ENCODE results near the gene PLXNA1. TPM values are rescaled to one million over a fixed set of nuclear protein-coding genes. Genes with fewer than 3 reads are reported as not detected.
A peak's percentile ranks its signal among the peaks of the same experiment; 100 is the strongest.

The PLXNA1 gene
- total and polyA plus RNA-seq, 9 of the 15 experiments (the other 6 are each of a cell fraction or from before 2014, with no cell fraction given): 0.23 to 59.9 (median 16.8) TPM

GRCh38 chr3:126937973-126938372, 44.9 kb upstream of the PLXNA1 start (continued):
- TF ChIP-seq MYNN (IDR thresholded peaks at IDR 0.05) (no peak), MYNN (CRISPR knock-in tag; IDR thresholded peaks at IDR 0.05) (no peak), EWSR1 (IDR thresholded peaks at IDR 0.05; ENCODE audit: borderline replicate concordance, low read depth, partially characterized antibody) (no peak), BHLHE40 (IDR thresholded peaks at IDR 0.05; ENCODE audit: low read length) (no peak), XRCC3 (IDR thresholded peaks at IDR 0.05) (no peak), SNRNP70 (optimal IDR thresholded peaks at IDR 0.05; ENCODE audit: low read depth, low read length) (no peak), CBX8 (IDR thresholded peaks at IDR 0.05; ENCODE audit: borderline replicate concordance, extremely low read depth, low read depth, low read length, poor library complexity, severe bottlenecking) (no peak), ZKSCAN1 (IDR thresholded peaks at IDR 0.05; ENCODE audit: low read depth, low read length) (peak; percentile 47; the same call in 1 of the 2 replicates), BRD9 (IDR thresholded peaks at IDR 0.05; ENCODE audit: low read depth, partially characterized antibody) (no peak)

- no peak overlapping the region for H2AFZ ChIP-seq (ENCODE audit: low read depth, low read length)
- intact Hi-C loops (cut with micrococcal nuclease): no loop called here
- no peaks in the 10 kb centered on the region for H3K36me3 ChIP-seq (ENCODE audit: control insufficient read depth, insufficient read depth, low read length)
- H3K4me3 ChIP-seq: no peak overlapping the region
- ATAC-seq (no peak), DNase-seq (ENCODE audit: extremely low read depth in 1 of 4, low spot score in 3 of 4) (no peak), FAIRE-seq (no peak)
- H3K27ac ChIP-seq (ENCODE audit: extremely low read depth, low read depth, low read length): no peak overlapping the region
- ChIA-PET CTCF (ENCODE audit: low intra/inter-chr PET ratio) (no interaction called here), POLR2A (interaction anchor here (0.8 to 1.2 kb wide), 3 partner anchors 12 to 24 kb away, joined by 3 to 4 read pairs (median 3); no protein-coding TSS in a partner anchor)
- peaks cover 3 to 9% of the 10 kb centered on the region in 2 experiments; a peak in 4 of 5 replicates for H3K4me1 ChIP-seq (replicated peaks in 1 of 2; ENCODE audit: control insufficient read depth in 2 of 2, insufficient read depth in 2 of 2, low read length in 2 of 2)
- no peaks in the 10 kb centered on the region for H4K20me1 ChIP-seq (replicated peaks; ENCODE audit: control insufficient read depth, insufficient read depth, low read length)
- no peaks in the 10 kb centered on the region for H3K27me3 ChIP-seq (ENCODE audit: control insufficient read depth in 2 of 2, insufficient read depth in 2 of 2, low read length in 2 of 2)
- WGBS (ENCODE audit: insufficient coverage, low coverage, missing lambda C conversion rate): 60% methylated on average over 8 of the region's 8 CpGs
- BruUV-seq (replicated peaks): no TSS peak
- H3K9me3 ChIP-seq (replicated peaks; ENCODE audit: control insufficient read depth, insufficient read depth, low read depth, low read length): no peaks in the 10 kb centered on the region
- peak overlapping the region in 1 of 2 experiments; percentile 52; a peak in 1 of 4 replicates for H3K9ac ChIP-seq (ENCODE audit: insufficient read depth in 1 of 2, low read depth in 2 of 2, low read length in 2 of 2)
- no peaks in the 10 kb centered on the region for H3K79me2 ChIP-seq (ENCODE audit: control insufficient read depth, insufficient read depth, low read length)
- in situ Hi-C loops (cut with MboI): no loop called here
- no peaks in the 10 kb centered on the region for H3K9me1 ChIP-seq (ENCODE audit: control insufficient read depth, insufficient read depth, low read length)
- no peak overlapping the region for H3K4me2 ChIP-seq (ENCODE audit: insufficient read depth, low read length)
- no peak for TF ChIP-seq ZNF77 (CRISPR knock-in tag; IDR thresholded peaks at IDR 0.05)
- no peak for TF ChIP-seq CTBP1 (IDR thresholded peaks at IDR 0.05; ENCODE audit: borderline replicate concordance)
- TF ChIP-seq ZNF121 (CRISPR knock-in tag; conservative IDR thresholded peaks at IDR 0.05): no peak
- no peak for TF ChIP-seq RNF2 (IDR thresholded peaks at IDR 0.05)
- TF ChIP-seq ZNF133 (CRISPR knock-in tag; IDR thresholded peaks at IDR 0.05): no peak
- no peak for TF ChIP-seq ETV6 (IDR thresholded peaks at IDR 0.05; ENCODE audit: borderline replicate concordance in 1 of 2, low read depth in 2 of 2, low read length in 1 of 2)
- TF ChIP-seq ETV6 (CRISPR knock-in tag; IDR thresholded peaks at IDR 0.05; ENCODE audit: borderline replicate concordance): no peak
- no peak for TF ChIP-seq SP2 (IDR thresholded peaks at IDR 0.05; ENCODE audit: extremely low read depth, low read depth, low read length, poor library complexity, severe bottlenecking)
- no peak for TF ChIP-seq SMARCE1 (IDR thresholded peaks at IDR 0.05)
- no peak for TF ChIP-seq ARID4B (CRISPR knock-in tag; IDR thresholded peaks at IDR 0.05)
Observed at GRCh38 chr3:126938520-126939337, 44.2 kb upstream of the PLXNA1 start.

Data from K562 (cell line).